OCI-LY3 (cell line): ENCODE results near the gene ATP8A2.

Source experiments
- H2AFZ ChIP-seq: fragments of 200-600, 300-600 bp; shearing (Covaris generic); 2 replicates; pipeline ENCODE4 v1.6.0; 2014; ENCODE audit warnings: antibody characterized with exemption, low read depth, low read length
- H3K27ac ChIP-seq: fragments of 200-600, 300-600 bp; sonication (generic); 2 replicates; pipeline ENCODE4 v1.5.1; 2014; ENCODE audit warnings: mild to moderate bottlenecking, low read length, moderate library complexity, mixed read lengths
- H3K27me3 ChIP-seq: fragments of 200-600, 300-600 bp; sonication (generic); 2 replicates; pipeline ENCODE4 v1.6.1; 2014; ENCODE audit warnings: low read depth, low read length, mixed read lengths
- H3K36me3 ChIP-seq: fragments of 200-600, 300-600 bp; sonication (generic); replicated peaks from 2 replicates; pipeline ENCODE3; 2014; ENCODE audit warnings: low read depth, low read length, mixed read lengths
- H3K4me1 ChIP-seq: fragments of 300-600, 200-600 bp; sonication (generic); 2 replicates; pipeline ENCODE4 v1.6.1; 2014; ENCODE audit warnings: low read length, mixed read lengths
- H3K4me2 ChIP-seq: fragments of 200-600, 300-600 bp; sonication (generic); 2 replicates; pipeline ENCODE4 v1.6.1; 2014; ENCODE audit warnings: low read length, mixed read lengths
- H3K4me3 ChIP-seq: fragments of 300-600, 200-600 bp; sonication (generic); 2 replicates; pipeline ENCODE4 v1.5.1; 2014; ENCODE audit warnings: antibody characterized with exemption, mild to moderate bottlenecking, low read length, moderate library complexity
- H3K79me2 ChIP-seq: fragments of 300-600, 200-600 bp; shearing (Covaris generic); 2 replicates; pipeline ENCODE4 v1.6.1; 2014; ENCODE audit warnings: mild to moderate bottlenecking, low read length, mixed read lengths
- H3K9ac ChIP-seq: fragments of 300-600, 200-600 bp; shearing (Covaris generic); 2 replicates; pipeline ENCODE4 v1.6.0; 2014; ENCODE audit warnings: mild to moderate bottlenecking, low read length, moderate library complexity
- H3K9me3 ChIP-seq: fragments of 200-600, 300-600 bp; shearing (Covaris generic); 2 replicates; pipeline ENCODE4 v1.6.1; 2014; ENCODE audit warnings: low read length, mixed read lengths; ENCODE audit not compliant: insufficient read depth
- H4K20me1 ChIP-seq: fragments of 200-600, 300-600 bp; sonication (generic); 2 replicates; pipeline ENCODE4 v1.6.1; 2016; ENCODE audit warnings: low read length, mixed read lengths; ENCODE audit not compliant: insufficient read depth
- EZH2phosphoT487 ChIP-seq: fragments of 200-600 bp; shearing (Covaris generic); IDR thresholded peaks from 2 replicates; pipeline ENCODE4 v1.6.1; 2018; ENCODE audit warnings: antibody characterized with exemption, mixed run types, low read depth
- TF ChIP-seq, protein P1 (sequence below): fragments of 200-600, 300-600 bp; sonication (generic); IDR thresholded peaks from 2 replicates; pipeline ENCODE4 v1.5.1; 2014; ENCODE audit warnings: antibody characterized with exemption, low read length, low read depth

ATP8A2 gene

DNA sequence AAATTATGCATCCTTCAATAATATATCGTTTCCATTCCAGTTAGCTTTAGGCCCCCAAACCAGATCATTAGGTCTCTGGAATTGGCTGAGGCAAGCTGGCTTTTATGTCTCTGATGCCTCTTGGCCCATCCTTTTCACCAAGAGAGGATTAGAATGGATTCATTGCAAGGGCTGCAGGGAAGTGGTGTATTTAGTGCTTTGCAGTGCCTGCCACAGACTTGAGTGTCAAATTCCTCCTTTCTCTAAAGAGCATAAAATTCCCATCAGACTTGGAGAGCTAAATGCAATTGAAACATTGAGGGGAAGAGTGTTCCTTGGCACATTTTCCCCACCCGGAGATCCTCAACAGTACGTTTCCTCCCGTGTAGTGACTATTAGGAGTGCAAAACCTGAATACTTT, 302.6 kb downstream of the ATP8A2 start:
- H2AFZ ChIP-seq = no peak overlapping the region
- no peak overlapping the region for H3K4me2 ChIP-seq
- TF ChIP-seq EZH2phosphoT487 = no peak
- TF ChIP-seq, protein P1, sequence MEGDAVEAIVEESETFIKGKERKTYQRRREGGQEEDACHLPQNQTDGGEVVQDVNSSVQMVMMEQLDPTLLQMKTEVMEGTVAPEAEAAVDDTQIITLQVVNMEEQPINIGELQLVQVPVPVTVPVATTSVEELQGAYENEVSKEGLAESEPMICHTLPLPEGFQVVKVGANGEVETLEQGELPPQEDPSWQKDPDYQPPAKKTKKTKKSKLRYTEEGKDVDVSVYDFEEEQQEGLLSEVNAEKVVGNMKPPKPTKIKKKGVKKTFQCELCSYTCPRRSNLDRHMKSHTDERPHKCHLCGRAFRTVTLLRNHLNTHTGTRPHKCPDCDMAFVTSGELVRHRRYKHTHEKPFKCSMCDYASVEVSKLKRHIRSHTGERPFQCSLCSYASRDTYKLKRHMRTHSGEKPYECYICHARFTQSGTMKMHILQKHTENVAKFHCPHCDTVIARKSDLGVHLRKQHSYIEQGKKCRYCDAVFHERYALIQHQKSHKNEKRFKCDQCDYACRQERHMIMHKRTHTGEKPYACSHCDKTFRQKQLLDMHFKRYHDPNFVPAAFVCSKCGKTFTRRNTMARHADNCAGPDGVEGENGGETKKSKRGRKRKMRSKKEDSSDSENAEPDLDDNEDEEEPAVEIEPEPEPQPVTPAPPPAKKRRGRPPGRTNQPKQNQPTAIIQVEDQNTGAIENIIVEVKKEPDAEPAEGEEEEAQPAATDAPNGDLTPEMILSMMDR = no peak
- no peaks in the 10 kb centered on the region for H3K36me3 ChIP-seq
- H3K27ac ChIP-seq = no peak overlapping the region
- no peaks in the 10 kb centered on the region for H3K9me3 ChIP-seq
- peaks cover 12% of the 10 kb centered on the region; the same call in 1 of the 2 replicates for H3K27me3 ChIP-seq
- H3K79me2 ChIP-seq = no peaks in the 10 kb centered on the region
- no peak overlapping the region for H3K4me3 ChIP-seq
- H3K9ac ChIP-seq = no peak overlapping the region
- H4K20me1 ChIP-seq = no peaks in the 10 kb centered on the region
- no peaks in the 10 kb centered on the region for H3K4me1 ChIP-seq

DNA sequence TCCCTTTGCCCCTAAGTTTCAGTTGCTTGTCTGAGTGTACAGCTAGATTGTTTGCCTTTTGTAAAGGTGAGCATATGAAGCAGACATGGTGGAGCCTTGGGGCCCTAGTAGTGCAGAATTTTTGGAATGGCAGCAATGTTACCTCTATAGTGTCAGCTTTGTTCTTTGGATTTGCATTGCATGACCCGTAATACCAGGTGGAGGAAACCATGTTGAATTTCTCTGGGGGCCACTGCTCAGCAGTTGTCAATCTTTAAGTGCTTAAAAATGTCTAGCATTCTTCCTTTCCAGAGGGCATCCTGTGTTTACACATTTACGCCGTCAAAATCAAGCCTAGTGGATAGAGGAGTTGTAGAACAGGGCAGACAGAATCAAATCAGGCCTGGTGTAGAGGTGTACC, 303.3 kb downstream of the ATP8A2 start:
- H2AFZ ChIP-seq = no peak overlapping the region
- H3K9me3 ChIP-seq = no peaks in the 10 kb centered on the region
- no peaks in the 10 kb centered on the region for H3K36me3 ChIP-seq
- H3K4me3 ChIP-seq = no peak overlapping the region
- H3K4me1 ChIP-seq = no peaks in the 10 kb centered on the region
- H3K4me2 ChIP-seq = no peak overlapping the region
- no peaks in the 10 kb centered on the region for H3K79me2 ChIP-seq
- peaks cover 12% of the 10 kb centered on the region; the same call in 1 of the 2 replicates for H3K27me3 ChIP-seq
- TF ChIP-seq, protein P1 = no peak
- no peak for TF ChIP-seq EZH2phosphoT487
- H3K27ac ChIP-seq = no peak overlapping the region
- no peak overlapping the region for H3K9ac ChIP-seq
- no peaks in the 10 kb centered on the region for H4K20me1 ChIP-seq

DNA sequence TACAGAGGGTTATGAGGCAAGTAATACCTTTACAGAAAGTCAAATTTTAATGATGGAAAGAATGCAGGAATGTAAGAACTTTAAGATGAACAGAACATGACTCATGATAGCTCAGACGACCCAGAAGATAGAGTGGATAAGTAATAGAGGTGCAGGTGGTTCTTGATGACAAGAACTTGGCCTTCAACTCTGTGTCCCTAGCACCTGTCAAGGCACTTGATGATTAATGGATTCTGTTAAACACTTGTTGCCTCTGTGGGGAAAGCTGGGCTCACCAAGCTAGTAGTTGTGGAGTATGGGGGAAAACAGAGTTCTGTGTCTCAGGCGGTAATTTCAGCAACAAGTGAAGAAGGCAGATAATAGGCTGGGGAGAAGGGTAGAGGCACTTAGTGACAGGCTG, 306.2 kb downstream of the ATP8A2 start:
- no peak overlapping the region for H2AFZ ChIP-seq
- no peak overlapping the region for H3K4me2 ChIP-seq
- no peak overlapping the region for H3K9ac ChIP-seq
- TF ChIP-seq, protein P1 = no peak
- no peak for TF ChIP-seq EZH2phosphoT487
- H3K27me3 ChIP-seq = 0 out of 2 replicates have a peak, but pooled peaks cover 5% of the 10 kb centered on the region
- H3K79me2 ChIP-seq = no peaks in the 10 kb centered on the region
- H4K20me1 ChIP-seq = no peaks in the 10 kb centered on the region
- no peaks in the 10 kb centered on the region for H3K4me1 ChIP-seq
- H3K4me3 ChIP-seq = no peak overlapping the region
- no peaks in the 10 kb centered on the region for H3K36me3 ChIP-seq
- no peaks in the 10 kb centered on the region for H3K9me3 ChIP-seq
- no peak overlapping the region for H3K27ac ChIP-seq

DNA sequence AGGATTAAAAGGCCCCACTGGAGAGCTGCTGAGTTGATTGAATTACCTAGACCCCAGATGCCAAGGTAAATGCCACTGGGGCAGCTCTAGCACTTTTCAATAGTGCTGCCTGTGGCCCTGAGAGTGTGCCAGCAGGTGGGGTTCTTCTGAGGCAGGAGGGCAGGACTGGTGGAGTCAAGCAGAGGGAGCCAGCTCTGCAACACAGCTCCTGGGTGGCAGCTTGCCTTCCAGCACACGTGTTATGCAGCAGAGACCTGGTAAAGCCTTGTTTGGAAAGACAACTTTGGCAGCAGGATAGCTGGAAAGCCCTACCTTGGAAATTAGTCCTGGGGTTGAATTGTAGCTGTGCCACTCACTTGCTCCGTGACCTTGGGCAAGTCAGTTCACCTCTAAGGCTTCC, 306.6 kb downstream of the ATP8A2 start:
- 0 out of 2 replicates have a peak, but pooled peaks cover 5% of the 10 kb centered on the region for H3K27me3 ChIP-seq
- TF ChIP-seq EZH2phosphoT487 = no peak
- TF ChIP-seq, protein P1 = peak; percentile 15; the same call in 1 of the 2 replicates
- H4K20me1 ChIP-seq = no peaks in the 10 kb centered on the region
- no peak overlapping the region for H3K27ac ChIP-seq
- H3K4me1 ChIP-seq = no peaks in the 10 kb centered on the region
- no peaks in the 10 kb centered on the region for H3K79me2 ChIP-seq
- no peak overlapping the region for H3K4me2 ChIP-seq
- H3K9ac ChIP-seq = no peak overlapping the region
- no peak overlapping the region for H3K4me3 ChIP-seq
- no peaks in the 10 kb centered on the region for H3K9me3 ChIP-seq
- no peak overlapping the region for H2AFZ ChIP-seq
- no peaks in the 10 kb centered on the region for H3K36me3 ChIP-seq
